VCaP (cell line): Measurements from ENCODE around the gene MGAT5.

Experiments
- H3K27ac ChIP-seq: fragments of 450-650 bp; 2 replicates; pipeline ENCODE4 v1.5.1; 2017
- TF ChIP-seq, protein P1 (sequence below): fragments of 450-650 bp; conservative IDR thresholded peaks from 2 replicates; pipeline ENCODE4 v1.5.1; 2017; ENCODE audit warnings: mild to moderate bottlenecking, moderate library complexity

Gene MGAT5

DNA sequence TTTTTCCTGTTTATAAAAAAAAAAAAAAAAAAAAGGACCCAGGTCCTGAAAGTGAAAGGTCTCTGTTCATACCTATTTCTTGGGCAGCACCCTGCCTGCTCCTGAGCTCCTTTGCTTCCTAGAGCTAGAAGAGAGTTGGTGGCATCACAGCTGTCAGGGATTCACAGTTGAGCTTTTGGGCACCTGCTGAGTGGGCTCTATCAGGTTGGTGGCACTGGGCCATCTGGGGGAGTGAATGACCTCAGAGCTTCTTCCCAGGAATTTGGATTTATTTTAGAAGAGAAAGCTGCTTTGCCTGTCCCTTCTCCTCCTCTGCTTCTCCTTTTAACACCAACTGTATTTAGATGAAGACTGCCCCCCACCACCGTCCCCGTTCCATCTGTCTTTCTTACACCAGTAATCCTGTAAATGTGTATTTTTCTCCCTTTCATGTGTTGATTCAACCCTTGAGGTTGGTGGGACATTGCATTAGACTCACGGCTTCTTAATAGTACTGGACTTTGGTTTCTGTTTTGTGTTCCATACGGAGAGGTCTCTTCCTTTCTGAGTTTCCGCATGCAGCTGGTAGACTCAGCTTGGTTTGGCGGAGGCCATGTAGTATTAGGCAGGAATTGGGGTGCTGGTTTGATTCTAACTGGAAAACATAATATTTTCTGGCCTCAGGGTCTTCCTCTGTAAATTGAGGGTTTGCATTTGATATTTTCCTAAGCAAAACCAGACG, 7.6 kb upstream of the MGAT5 start:
- TF ChIP-seq, protein P1, sequence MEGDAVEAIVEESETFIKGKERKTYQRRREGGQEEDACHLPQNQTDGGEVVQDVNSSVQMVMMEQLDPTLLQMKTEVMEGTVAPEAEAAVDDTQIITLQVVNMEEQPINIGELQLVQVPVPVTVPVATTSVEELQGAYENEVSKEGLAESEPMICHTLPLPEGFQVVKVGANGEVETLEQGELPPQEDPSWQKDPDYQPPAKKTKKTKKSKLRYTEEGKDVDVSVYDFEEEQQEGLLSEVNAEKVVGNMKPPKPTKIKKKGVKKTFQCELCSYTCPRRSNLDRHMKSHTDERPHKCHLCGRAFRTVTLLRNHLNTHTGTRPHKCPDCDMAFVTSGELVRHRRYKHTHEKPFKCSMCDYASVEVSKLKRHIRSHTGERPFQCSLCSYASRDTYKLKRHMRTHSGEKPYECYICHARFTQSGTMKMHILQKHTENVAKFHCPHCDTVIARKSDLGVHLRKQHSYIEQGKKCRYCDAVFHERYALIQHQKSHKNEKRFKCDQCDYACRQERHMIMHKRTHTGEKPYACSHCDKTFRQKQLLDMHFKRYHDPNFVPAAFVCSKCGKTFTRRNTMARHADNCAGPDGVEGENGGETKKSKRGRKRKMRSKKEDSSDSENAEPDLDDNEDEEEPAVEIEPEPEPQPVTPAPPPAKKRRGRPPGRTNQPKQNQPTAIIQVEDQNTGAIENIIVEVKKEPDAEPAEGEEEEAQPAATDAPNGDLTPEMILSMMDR = no peak
- no peak overlapping the region for H3K27ac ChIP-seq

DNA sequence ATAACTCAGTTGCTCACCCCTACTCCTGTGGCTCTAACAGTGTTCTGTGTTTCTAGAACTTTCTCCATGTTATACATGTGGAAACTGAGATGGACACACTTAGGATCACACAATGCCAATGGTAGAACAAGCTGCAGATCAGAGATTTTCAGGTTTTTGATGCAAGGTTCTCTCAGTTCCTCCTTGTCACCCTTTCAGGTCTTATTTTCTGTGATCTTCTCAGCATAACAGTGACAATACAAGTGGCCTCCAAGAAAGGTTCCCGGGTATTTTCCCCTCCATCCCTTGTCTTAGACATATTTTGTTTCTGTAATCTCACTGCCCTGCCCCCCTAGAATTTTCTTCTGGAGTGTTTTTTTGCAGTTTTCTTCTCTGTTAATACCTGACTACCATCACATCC, 6.2 kb upstream of the MGAT5 start:
- TF ChIP-seq, protein P1 = no peak

DNA sequence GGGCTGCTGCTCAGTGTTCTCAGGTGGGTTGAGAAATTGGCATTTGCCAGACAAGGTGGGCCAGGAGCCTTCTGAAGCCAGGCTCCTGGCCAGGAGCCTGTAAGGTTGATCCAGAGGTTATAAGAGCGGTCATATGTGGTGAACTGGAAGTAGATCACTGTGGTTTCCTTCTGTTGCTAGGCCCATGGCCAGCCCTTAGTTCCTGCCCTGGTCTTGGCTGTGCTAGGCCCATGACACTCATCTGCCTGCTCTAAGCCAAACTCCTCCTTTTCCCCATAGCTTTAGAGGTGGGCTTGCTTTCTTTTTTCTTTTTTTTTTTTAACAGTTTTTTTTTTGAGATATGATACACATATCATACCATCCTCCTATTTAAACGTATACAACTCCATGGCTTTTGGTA, 5.0 kb upstream of the MGAT5 start:
- TF ChIP-seq, protein P1 = no peak
- H3K27ac ChIP-seq = no peak overlapping the region

More for the DNA sequence above, 6.2 kb upstream of the MGAT5 start:
- no peak overlapping the region for H3K27ac ChIP-seq

DNA sequence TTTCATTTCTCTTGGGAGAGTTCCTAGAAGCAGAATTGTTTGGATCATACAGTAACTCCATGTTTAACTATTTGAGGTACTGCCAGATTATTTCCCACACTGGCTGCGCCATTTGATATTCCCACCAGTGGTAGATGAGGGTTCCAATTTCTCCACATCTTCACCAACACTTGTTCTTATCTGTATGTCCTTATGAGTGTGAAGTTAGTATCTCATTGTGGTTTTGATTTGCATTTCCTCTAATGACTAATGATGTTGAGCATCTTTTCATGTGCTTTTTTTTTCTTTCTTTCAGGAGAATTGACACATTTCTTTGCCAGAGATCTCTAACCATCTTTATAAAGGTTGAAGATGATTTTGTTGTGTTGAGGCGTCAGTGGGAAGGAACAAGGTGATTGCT, 4.1 kb upstream of the MGAT5 start:
- TF ChIP-seq, protein P1 = no peak
- no peak overlapping the region for H3K27ac ChIP-seq

DNA sequence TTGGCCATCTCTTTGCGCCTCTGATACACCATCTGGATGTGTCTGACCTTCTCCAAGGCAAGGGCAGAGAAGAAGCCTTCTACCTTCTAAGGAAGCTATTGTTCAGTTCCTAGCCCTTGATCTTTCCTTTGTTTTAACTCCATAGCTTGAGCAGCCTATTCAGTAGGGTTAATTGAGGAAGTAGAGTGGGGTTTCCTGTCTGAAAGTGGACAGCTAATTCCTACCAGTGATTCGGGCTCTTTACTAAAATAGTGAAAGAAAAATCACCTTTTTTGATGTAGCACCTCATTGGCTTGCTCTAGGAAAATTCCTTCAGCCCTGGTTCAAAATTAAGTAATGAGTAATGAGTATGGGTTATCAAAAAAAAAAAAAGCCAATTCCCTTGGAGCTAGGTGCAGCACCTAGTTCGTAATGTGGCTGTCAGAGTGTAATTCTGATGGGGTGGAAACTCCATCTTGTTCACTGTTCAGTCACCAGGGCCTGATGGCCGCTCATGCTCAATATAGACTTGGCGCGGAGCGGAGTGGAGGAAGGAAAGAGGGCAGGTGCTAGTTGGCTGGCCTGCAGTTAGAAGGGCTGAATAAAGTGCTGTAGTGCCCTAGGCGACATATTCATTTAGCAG, 2.9 kb upstream of the MGAT5 start:
- TF ChIP-seq, protein P1 = no peak
- no peak overlapping the region for H3K27ac ChIP-seq

DNA sequence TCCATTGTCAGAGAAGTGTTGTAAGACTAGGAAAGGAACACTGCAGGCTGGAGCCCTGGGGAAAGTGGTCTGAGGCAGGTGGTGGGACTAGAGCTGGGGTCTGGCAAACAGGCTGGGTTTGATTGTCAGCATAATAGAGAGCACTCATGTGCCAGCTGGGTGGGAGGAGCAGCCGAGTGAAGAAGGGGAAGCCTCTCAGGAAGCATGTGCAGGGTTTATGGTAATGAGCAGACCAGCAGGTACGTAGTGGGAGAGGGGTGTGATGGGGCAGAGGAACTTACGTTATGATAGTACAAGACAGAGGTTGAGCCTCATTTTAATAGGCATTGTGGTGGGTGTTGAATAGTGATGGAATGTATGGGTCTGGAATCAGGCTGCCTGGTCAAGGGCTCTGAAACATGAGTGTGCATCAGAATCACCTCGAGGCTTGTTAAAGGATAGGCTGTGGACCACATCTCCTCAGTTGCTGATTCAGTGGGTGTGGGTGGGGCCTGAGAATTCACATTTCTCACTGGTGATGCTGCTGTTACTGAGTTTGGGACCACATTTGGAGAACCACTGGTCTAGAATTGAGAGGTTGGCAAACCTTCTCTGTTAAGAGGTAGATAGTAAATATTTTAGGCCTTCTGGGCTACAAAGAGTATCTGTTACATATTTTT, 1.7 kb upstream of the MGAT5 start:
- TF ChIP-seq, protein P1 = no peak
- peak overlapping the region; percentile 80; the same call in 1 of the 2 replicates for H3K27ac ChIP-seq

DNA sequence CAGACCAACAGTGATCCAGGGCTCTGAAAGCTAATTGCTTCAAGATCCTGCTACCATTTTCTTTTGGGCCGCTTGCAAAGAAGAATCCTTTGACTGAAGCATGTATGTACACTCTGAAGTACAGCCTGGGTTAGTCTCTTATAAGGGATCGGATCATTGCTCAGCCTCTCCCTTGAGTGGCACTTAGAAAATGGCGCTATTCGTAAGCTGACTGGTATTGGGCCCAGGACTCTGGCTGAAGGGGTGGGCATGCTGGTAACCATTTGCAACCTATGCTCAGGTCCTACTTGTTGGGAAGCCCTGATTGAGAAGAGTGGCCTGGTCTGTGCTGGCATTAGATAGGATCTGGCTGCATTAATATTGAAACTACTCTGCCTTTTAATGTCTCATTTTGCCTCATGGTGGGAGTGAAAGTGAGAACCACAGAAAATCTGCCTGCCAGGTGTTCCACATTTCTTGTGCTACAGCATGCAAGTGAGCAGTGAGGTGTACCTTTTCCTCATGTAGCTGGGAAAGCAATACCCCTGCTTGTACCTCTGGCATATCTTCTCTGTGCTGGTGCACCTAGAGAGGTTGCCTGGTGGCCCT, 661 bp upstream of the MGAT5 start:
- H3K27ac ChIP-seq = peak overlapping the region; percentile 80
- TF ChIP-seq, protein P1 = no peak
